GM19239 (cell line): ENCODE measurements around the gene PTGS1.
"Not testable (repeated sequence)": the region's sequence is repeated elsewhere in the genome, so short reads cannot be mapped to it uniquely, and the experiment has no call there.

Experiments used
- DNase-seq: peaks from one replicate; pipeline ENCODE4 v3.0.0; 2011; ENCODE audit warnings: low spot score; ENCODE audit not compliant: insufficient read length
- FAIRE-seq: peaks from 2 replicates; lab custom pipeline; 2011; peaks lifted over from hg19 to GRCh38; lab: Jason Lieb, UNC

PTGS1 gene

DNA sequence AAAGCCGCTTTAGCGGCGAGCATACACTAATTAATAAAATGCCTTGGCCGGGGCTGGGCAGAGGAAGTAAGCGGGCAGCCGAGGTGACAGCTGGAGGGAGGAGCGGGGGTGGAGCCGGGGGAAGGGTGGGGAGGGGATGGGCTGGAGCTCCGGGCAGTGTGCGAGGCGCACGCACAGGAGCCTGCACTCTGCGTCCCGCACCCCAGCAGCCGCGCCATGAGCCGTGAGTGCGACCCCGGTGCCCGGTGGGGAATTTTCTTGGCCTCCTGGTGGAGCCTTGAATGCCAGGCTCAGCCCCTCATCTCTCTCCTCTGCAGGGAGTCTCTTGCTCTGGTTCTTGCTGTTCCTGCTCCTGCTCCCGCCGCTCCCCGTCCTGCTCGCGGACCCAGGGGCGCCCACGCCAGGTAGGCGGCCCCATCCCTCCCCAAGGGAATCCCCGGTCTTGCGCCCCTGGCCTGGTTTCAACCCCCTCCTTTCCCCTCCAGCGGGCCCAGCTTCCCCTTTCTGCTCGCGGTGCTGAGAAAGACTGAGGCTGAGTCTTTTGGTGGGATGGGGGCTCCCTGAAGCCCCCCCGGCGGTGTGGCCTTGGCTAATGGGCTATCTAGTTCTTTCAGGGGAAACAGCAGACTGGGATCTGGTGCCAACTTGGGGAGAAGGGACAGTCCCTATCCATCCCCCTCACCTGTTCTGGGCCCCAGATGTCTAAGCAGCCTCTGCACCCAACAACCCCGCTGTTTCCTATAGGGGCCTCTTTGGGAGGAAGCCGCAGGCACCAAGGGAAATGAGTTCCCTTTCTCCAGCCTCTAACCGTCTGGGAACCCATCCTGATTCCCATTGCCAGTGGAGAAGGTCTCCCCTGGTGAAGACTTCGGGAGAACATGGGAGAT, at the start of gene PTGS1:
TSS of gene PTGS1 (plus strand) at position 156 of the 887 bp plus-strand sequence. CDS start at position 217, 61 bp downstream.
- FAIRE-seq (peak; percentile 79), DNase-seq (peak; percentile 57)

DNA sequence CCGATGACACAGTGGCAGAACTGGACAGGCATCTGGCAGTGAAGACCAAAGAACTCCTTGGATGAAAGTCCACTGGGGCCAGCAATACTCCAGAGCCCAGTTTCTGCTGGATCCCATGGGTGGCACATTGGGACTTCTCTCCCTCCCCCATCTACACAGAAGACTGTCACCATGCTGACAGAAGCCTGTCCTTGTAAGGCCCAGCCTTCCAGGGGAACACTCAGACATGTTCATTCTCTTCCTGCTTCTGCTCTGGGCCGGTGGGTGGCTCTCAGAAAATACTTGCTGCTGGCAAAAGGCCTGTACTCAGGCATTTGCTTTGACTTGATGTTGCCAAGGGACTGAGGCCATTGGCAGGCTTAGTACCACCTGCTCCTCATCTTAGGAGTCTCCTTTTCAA, 48.3 kb upstream of the PTGS1 start:
- FAIRE-seq (no peak), DNase-seq (no peak)

DNA sequence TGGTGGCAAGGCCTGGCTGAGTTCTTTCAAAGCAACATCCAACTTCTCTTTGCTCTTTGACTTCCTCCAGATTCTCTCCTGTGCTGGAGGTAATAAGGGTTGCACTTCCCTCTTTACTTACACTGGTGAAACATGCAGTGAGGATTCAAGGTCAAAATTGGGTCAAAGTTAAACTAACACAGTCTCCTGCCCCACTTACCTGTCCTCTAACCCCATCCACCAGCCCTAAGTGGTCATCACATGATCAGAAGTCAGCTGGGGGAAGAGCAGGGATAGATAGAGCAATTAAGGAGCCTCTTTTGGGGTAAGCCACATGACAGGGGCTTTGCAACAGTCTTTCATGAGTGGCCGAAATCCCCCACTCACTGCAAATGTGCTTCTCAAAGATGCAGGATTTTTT, 46.2 kb upstream of the PTGS1 start:
- FAIRE-seq, DNase-seq: not testable (repeated sequence)

DNA sequence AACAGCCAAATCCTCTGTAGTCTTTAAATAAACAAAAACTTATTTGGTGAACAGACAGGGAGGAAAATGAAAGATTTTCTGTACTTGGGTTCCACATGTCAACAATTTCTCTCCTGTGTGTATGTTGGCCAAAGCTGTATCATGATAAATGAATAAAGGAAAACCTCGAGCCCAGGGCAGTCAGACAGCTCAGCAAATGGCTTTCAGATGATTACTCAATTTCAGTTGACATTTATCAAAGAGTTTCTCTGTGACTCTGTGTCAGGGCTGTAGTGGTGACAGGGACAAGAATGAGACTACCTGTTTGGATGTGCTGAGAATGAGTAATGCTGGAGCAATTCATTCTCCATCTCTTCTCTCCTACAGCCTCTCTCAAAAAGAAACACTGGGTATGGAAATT, 45.7 kb upstream of the PTGS1 start:
- no peak for FAIRE-seq
- DNase-seq = no peak

DNA sequence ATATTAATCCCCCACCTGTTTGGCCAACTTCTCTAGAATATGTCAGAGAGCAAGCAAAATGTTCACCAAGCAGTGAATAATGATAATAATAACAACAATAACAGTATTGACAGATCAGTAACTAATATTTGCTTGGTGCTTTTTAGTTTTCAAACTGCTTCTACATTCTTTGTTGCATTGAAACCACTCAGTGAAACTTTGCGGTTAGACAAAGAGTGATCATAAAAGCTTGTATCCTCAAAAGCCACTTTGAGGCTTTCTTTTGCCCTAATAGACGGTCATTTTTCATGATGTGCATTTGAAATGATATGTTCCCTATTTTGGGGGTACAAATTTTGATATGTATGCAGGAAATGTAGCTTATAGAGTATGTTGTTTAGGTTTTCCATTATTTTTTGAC, 43.6 kb upstream of the PTGS1 start:
- DNase-seq (no peak), FAIRE-seq (no peak)

DNA sequence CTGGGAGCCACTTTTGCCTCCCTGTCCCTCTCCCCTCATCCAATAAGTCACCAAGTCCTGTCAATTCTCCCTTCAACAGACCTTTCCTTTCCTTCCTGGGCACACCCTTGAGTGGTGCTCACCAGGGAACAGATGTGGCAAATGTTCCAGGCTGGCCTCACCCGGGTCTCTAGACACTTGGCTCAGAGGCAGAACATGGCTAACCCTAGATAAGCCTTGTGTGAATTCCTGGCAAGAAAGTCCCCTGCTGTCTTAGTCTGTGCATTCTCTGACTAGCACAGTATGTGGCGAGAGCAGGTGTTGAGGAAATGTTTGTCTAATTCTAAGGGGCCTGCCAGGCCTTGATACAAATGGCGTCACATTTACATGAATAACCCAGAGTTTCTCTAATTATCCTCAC, 41.2 kb upstream of the PTGS1 start:
- FAIRE-seq (no peak), DNase-seq (no peak)

DNA sequence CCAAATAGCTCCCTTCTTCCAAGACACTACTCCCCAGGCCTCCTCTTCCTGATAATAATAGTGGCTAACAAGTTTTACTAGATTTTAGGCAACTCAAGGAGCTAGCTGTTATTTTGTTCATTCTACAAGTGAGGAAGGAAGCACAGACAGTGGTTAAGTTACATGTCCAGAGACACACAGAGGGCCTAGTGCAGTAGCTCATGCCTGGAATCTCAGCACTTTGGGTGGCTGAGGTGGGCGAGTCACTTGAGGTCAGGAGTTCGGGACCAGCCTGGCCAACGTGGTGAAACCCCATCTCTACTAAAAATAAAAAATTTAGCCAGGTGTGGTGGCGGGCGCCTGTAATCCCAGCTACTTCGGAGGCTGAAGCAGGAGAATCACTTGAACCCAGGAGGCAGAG, 40.4 kb upstream of the PTGS1 start:
- FAIRE-seq, DNase-seq: not testable (repeated sequence)

DNA sequence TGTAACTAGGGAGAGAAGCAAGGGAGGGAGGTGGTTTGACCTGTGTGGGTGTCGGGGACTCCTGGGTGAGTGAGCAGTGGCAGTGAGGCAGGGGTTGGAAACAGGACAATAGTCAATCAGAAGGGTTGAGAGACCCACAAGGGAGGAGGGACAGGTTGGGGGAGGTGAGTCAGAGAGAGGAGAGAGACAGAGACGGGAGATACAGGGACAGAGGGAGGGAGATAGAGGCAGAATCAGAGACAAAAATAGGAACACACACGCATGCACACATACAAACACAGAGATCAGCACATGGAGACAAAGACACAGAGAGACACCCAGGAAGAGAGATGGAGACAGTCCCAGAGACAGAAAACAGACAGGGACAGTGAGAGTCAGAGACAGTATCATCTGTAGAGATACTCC, 39.3 kb upstream of the PTGS1 start:
- DNase-seq (no peak), FAIRE-seq (no peak)

DNA sequence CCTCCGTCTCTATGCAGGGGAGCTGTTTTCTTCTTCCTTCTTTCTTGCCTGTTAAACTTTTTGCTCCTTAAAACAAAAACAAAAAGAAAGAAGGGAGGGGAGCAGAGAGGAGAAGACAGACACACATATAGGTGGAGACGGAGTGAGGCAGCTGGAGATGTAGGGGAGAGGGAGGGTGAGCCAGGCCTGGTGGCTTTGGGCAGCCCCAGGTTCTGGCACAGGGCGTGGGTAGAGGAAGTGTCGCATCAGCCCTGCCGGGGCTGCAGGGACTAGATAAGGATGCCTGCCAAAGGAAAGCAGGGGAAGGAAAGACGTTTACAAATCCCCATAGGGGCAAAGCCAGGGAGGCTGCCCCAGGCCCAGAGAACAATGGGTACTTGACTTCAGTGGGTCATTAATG, 38.7 kb upstream of the PTGS1 start:
- no peak for FAIRE-seq
- DNase-seq = no peak

DNA sequence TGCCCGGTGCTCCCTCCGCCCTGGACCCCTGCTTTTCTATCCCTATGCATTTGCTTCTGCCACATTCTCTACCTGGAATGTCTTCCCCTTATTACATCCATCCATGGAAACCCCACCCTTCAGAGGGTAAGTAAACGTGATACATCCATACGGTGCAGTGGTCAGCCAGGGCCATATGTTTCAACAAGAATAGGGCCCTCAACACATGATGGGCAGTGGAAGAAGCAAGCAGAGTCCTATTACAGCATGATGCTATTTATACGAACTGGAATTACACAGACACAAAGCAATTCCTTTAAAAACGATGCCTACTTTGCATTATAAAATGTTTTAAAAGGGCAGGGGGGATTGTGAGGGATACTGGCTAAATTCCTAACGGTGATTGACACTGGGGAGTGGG, 38.2 kb upstream of the PTGS1 start:
- DNase-seq (no peak), FAIRE-seq (no peak)

DNA sequence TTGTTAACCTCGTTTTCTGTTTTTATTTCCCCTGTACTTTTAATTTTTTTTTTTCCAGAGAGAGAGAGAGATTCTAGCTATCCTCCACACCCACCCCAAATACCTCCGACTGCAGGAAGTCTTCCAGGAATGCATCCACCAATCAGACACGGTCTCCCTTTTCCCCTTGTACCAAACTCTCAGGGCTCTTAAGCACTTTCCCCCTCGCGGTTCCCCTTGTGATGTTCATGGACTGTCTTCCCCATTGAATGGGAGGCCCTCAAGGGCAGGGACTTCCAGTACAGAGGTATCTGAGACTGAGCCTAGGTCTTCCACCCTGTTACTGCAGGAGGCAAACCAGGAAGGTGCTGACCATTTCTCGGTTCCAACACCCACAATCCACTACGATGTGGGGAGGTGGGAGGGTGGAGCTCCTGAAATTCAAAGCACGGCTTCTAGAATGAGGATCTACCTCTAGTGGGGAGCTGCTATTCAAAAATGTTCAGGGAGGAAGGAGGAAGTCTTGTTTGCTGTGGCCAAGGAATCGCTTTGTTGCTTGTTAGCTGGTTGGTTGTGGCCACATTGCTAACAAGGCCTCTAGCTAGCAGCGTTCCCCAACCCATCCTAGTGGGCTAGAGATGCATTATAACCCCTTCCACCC, 37.5 kb upstream of the PTGS1 start:
- no peak for DNase-seq

DNA sequence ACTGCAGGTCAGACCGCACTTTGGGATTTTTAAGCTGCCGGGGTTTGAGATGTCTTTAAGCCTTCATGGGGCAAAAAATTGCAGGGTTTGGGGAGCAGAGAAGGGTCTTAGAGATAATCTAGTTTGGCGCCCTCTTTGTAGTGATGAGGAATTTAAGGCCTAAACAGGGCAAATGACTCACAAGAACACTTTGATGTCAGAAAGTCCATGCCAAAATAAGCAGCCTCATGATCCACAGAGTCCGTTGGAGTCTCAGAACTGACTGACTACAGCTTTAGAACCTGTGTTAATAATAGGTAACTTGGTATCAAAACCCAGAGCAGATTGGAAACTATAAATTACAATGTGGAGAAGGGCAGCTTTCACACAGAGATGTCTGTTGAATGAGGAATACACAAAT, 35.9 kb upstream of the PTGS1 start:
- FAIRE-seq = no peak
- DNase-seq = no peak

More for the DNA sequence above, 37.5 kb upstream of the PTGS1 start:
- FAIRE-seq = no peak

DNA sequence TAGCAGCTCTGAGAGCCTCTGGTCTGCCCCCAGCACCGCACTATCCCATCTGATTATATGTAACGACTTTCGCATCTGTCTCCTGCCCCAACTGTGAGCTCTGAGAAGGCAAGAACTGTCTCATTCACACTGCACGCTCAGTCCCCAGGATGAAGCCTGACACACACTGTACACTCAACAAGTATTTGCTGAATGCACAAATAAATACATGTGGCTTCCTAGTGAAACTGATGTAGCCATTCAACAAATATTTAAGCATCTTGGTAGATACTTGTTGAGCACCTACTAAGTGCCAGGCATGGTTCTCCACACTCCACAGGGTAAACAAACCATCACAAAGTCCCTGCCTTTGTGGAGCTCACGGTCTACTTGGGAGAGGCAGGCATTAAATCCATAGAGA, 34.6 kb upstream of the PTGS1 start:
- FAIRE-seq = no peak
- DNase-seq = no peak

DNA sequence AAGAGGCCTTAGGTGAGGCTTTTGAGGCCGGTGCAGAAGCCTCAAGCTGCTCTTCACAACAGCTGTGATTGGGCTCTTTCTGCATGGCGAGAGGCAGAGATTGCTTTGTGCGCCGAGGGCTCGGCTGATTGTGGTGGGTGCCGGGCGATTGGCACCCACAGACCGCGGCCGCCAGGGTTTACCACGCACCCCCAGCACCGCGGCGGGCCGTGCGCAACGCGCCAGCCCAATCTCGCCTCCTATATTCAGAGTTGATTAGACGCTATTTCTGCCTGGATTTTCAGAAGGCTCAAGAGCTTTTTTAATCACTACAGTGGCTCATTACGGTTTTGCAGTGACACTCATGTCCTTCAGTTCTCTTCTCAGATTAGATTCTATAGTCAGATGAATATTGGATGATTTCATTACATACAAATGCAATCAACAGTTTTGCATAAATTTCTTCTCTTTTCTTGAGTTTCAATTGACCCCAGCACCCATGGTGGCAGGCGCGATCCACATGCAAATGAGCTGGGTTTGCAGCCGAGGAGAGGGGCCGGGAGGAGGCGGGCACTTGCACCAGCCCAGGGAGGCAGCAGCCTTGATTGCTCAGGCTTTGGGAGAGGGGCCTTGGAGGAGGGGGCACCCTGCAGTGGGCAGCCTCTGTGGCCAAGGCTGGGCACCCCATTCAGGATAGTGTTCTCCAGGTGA, 33.8 kb upstream of the PTGS1 start:
- DNase-seq (no peak), FAIRE-seq (no peak)

DNA sequence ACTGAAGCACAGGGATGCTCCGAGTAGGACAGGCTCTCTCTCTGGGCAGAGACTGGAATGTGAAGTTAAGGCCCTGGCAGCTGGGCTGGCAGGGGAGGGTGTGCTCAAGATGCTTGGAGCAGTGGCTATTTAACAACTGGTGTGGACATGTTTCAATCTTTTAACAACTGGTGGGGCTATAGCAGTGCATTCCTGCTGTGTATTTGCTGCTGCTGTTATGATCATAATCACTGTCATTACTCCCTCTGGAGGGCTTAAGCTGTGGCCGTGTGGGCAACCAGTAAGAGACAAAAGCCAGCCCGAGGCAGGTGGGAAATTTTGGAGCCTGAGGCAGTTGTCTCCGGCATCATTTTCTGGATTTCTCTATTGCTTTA, 33.3 kb upstream of the PTGS1 start:
- no peak for DNase-seq
- no peak for FAIRE-seq

DNA sequence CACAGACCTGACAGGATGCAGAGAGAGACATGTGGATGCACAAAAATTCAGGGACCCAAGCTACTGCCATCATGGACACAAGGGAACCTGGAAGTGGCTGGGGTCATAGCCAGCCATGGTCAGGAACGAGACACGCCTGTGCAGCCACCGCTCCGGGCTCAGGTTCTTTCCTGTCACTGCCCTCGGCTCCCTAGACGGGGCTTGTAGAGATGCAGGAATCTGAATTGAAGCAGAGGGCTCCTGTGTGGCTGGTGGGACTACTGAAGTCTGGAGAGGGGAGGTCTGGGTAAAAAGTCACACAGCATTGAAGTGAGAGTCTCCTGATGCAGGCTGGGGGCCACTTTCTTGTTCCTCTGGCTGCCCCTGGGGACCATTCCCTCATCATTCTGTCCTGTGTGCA, 32.3 kb upstream of the PTGS1 start:
- DNase-seq (no peak), FAIRE-seq (no peak)

DNA sequence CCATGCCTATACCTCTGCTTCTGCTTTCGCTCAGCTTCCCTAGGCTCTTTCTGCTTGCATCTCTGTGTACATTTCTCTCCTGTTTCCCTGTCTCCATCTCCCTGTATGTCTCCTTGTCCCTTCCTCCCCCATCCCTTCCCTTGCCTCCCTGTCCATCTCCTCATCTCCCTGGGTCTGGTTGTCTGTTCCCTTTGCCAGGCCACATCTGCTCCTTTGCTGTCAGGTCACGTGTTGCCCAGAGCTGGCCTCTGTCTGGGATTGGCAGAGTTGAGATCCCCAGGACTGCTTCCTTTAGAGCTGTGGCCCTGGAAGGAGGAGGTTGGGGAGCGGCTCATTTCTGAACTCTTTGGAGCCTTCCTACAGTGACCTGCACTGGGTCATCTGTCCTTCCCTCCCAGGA, 31.8 kb upstream of the PTGS1 start:
- DNase-seq (no peak), FAIRE-seq (no peak)

DNA sequence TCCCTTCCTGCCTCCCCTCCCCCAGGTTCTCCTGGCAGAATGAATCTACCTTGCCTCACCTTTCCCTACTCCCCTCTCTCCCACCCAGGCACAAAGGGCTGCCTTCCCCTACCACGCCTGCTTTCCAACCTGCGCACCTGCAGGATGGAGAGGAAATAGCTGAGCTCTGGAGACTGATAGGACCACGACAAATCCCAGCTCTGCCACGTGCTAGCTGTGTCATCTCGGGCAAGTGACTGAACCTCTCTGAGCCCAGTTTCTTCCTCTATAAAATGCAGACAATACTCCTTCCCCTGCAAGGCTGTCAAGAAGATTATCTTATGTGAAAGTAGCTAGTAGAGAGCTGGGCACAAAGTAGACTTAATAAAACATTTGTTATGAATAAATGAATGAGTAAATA, 31.2 kb upstream of the PTGS1 start:
- FAIRE-seq (no peak), DNase-seq (no peak)

DNA sequence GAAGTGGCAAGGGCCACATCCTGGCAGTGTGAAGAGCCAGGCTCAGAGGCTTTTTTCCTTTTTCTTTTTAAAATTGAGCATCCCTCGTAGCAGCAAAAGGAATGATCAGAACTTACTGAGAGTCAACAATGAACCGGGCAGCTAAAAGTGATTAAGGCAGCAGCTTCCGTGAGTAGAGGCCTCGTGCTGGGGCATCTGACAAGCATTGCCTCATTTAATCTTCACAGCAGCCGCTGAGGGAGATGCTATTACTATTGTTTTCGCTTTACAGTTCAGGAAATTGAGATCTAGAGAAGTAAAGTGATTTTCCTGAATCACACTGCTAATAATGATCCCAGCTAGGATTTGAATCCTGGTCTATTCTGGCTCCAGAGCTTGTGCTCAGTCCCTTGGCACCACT, 30.7 kb upstream of the PTGS1 start:
- FAIRE-seq = no peak
- DNase-seq = no peak

DNA sequence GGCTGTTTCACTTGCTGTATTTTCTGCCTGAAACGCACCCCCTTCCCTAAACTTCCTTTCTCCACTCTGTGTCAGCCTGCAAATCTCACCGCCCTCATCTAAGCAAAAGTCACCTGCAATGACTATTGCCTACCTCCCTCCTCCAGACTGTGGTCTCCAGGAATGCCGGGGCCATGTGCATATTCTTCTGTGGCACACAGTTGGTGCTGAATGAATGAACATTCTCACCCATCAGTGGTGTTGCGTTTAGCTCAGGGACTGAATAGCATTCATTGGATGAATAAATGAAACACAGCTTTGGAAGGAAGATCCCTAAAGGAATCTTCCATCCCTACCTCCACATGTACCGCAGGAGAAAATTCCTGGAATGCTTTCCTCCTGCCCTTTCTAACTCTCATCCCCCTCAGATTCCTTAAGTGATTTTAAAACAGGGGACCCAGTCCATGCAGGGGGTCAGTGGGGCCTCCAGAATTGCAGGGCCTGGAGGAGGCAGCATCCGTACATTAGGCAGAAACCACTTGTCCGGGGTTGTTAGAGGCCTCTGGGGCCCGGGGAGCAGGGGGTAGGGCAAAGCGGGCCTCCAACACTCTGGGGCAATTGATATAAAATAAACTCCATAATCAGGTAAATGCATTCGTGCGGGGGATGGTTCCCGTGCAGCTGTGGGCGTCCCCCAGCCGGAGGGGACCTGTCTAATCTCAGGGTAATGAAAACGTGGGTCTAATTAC, 28.3 kb upstream of the PTGS1 start:
- FAIRE-seq (no peak), DNase-seq (no peak)
